HEK293 (cell line): ENCODE measurements around the gene TBC1D24.

ENCODE experiments used
- CTCF ChIA-PET: fragments of 350-600 bp; formaldehyde crosslinking; extraction: SDS; loops from one replicate; lab custom pipeline; 2021; ENCODE audit warnings: antibody characterized with exemption; lab: Yijun Ruan, JAX
- POLR2A ChIA-PET: fragments of 300-600 bp; formaldehyde crosslinking; extraction: SDS; loops from one replicate; lab custom pipeline; 2020; ENCODE audit warnings: antibody characterized with exemption, inconsistent platforms; lab: Yijun Ruan, JAX
- H3K27ac ChIP-seq: fragments of 200-500 bp; sonication (Bioruptor generic); 2 replicates; pipeline ENCODE4 v1.5.1; 2014; ENCODE audit warnings: low read depth, low read length, control low read depth, inconsistent platforms; ENCODE audit errors: extremely low read depth
- H3K36me3 ChIP-seq, 2 experiments: fragments of 200-500 bp in 1 of 2; sonication (Bioruptor generic) in 1 of 2; 1 replicate in 1 of 2; 2 replicates in 1 of 2; pipeline ENCODE4 v1.5.1; 2014 to 2017; ENCODE audit warnings: inconsistent platforms in 2 of 2, low read length in 2 of 2; ENCODE audit not compliant: control insufficient read depth in 2 of 2, insufficient read depth in 1 of 2
- H3K4me1 ChIP-seq: fragments of 200-500 bp; sonication (Bioruptor generic); 2 replicates; pipeline ENCODE4 v1.5.1; 2014; ENCODE audit warnings: mild to moderate bottlenecking, low read length, inconsistent platforms; ENCODE audit not compliant: control insufficient read depth, insufficient read depth
- H3K4me3 ChIP-seq: 2 replicates; pipeline ENCODE4 v1.5.1; 2011; ENCODE audit warnings: low read depth, mild to moderate bottlenecking, control low read depth, low read length, moderate library complexity
- H3K9me3 ChIP-seq: fragments of 200-500 bp; sonication (Bioruptor generic); 2 replicates; pipeline ENCODE4 v1.5.1; 2014; ENCODE audit warnings: low read depth, low read length, inconsistent platforms; ENCODE audit not compliant: control insufficient read depth, insufficient read depth
- GLIS1 ChIP-seq: fragments of 450-650 bp; formaldehyde crosslinking; IDR thresholded peaks from 2 replicates; pipeline ENCODE4 v1.5.1; 2016; ENCODE audit warnings: missing biosample characterization, missing genetic modification characterization
- IKZF3 ChIP-seq: fragments of 450-650 bp; IDR thresholded peaks from 2 replicates; pipeline ENCODE4 v1.5.0; 2018; ENCODE audit warnings: missing biosample characterization, mild to moderate bottlenecking, missing genetic modification characterization, moderate library complexity
- KLF10 ChIP-seq: fragments of 450-650 bp; IDR thresholded peaks from 2 replicates; pipeline ENCODE4 v1.5.1; 2018; ENCODE audit warnings: missing biosample characterization, mild to moderate bottlenecking, missing genetic modification characterization
- MZF1 ChIP-seq: fragments of 450-650 bp; formaldehyde crosslinking; IDR thresholded peaks from 2 replicates; pipeline ENCODE4 v1.5.1; 2017; ENCODE audit warnings: missing biosample characterization, missing genetic modification characterization, borderline replicate concordance
- PRDM2 ChIP-seq: fragments of 450-650 bp; formaldehyde crosslinking; IDR thresholded peaks from 2 replicates; pipeline ENCODE4 v1.5.1; 2016; ENCODE audit warnings: missing biosample characterization, missing genetic modification characterization, borderline replicate concordance
- ZBTB1 ChIP-seq: fragments of 450-650 bp; formaldehyde crosslinking; IDR thresholded peaks from 2 replicates; pipeline ENCODE4 v1.5.1; 2016; ENCODE audit warnings: missing biosample characterization, missing genetic modification characterization
- ZBTB17 ChIP-seq: fragments of 450-650 bp; formaldehyde crosslinking; IDR thresholded peaks from 2 replicates; pipeline ENCODE4 v1.5.1; 2016; ENCODE audit warnings: missing biosample characterization, missing genetic modification characterization
- ZBTB26 ChIP-seq: fragments of 450-650 bp; formaldehyde crosslinking; optimal IDR thresholded peaks from 2 replicates; pipeline ENCODE3; 2016; ENCODE audit warnings: missing biosample characterization, mild to moderate bottlenecking, missing genetic modification characterization
- ZBTB49 ChIP-seq: fragments of 450-650 bp; formaldehyde crosslinking; IDR thresholded peaks from 2 replicates; pipeline ENCODE4 v1.5.1; 2016; ENCODE audit warnings: missing biosample characterization, missing genetic modification characterization, low read depth
- ZNF214 ChIP-seq: fragments of 450-650 bp; formaldehyde crosslinking; IDR thresholded peaks from 2 replicates; pipeline ENCODE4 v1.5.1; 2017; ENCODE audit warnings: missing biosample characterization, mild to moderate bottlenecking, missing genetic modification characterization, borderline replicate concordance
- ZNF549 ChIP-seq: fragments of 450-650 bp; IDR thresholded peaks from 2 replicates; pipeline ENCODE4 v1.5.1; 2018; ENCODE audit warnings: missing biosample characterization, missing genetic modification characterization, mild to moderate bottlenecking, inconsistent platforms, moderate library complexity
- ZNF585B ChIP-seq: fragments of 450-650 bp; formaldehyde crosslinking; IDR thresholded peaks from 2 replicates; pipeline ENCODE4 v1.5.1; 2016; ENCODE audit warnings: missing biosample characterization, missing genetic modification characterization
- ZNF654 ChIP-seq: fragments of 450-650 bp; formaldehyde crosslinking; IDR thresholded peaks from 2 replicates; pipeline ENCODE4 v1.5.1; 2016; ENCODE audit warnings: low read depth, missing biosample characterization, missing genetic modification characterization
- ZNF677 ChIP-seq: fragments of 450-650 bp; IDR thresholded peaks from 2 replicates; pipeline ENCODE4 v1.5.0; 2018; ENCODE audit warnings: missing biosample characterization, mild to moderate bottlenecking, missing genetic modification characterization, moderate library complexity
- ZNF692 ChIP-seq: fragments of 450-650 bp; formaldehyde crosslinking; IDR thresholded peaks from 2 replicates; pipeline ENCODE4 v1.5.1; 2016; ENCODE audit warnings: missing biosample characterization, missing genetic modification characterization
- ZSCAN4 ChIP-seq: fragments of 450-650 bp; formaldehyde crosslinking; IDR thresholded peaks from 2 replicates; pipeline ENCODE4 v1.5.1; 2017; ENCODE audit warnings: missing biosample characterization, missing genetic modification characterization

TBC1D24 gene

GRCh38 chr16:2535625-2536013, 60.7 kb downstream of the TBC1D24 start:
- POLR2A ChIA-PET, result no interaction called here
- no peak for TF ChIP-seq MZF1 (tag by site-specific recombination)
- TF ChIP-seq ZNF677 (tag by site-specific recombination), result no peak
- no peak for TF ChIP-seq ZNF692 (tag by site-specific recombination)
- TF ChIP-seq IKZF3 (tag by site-specific recombination), result no peak
- TF ChIP-seq ZBTB49 (tag by site-specific recombination), result no peak
- TF ChIP-seq ZBTB26 (tag by site-specific recombination), result no peak
- no peak for TF ChIP-seq KLF10
- no peak for TF ChIP-seq ZBTB17 (tag by site-specific recombination)
- TF ChIP-seq GLIS1, result no peak
- no peak for TF ChIP-seq ZNF214 (tag by site-specific recombination)
- no peak for TF ChIP-seq ZBTB1 (tag by site-specific recombination)
- TF ChIP-seq ZNF585B (tag by site-specific recombination), result no peak
- TF ChIP-seq ZNF654, result no peak
- TF ChIP-seq ZNF549 (tag by site-specific recombination), result no peak
- TF ChIP-seq ZSCAN4 (tag by site-specific recombination), result no peak
- no peak for TF ChIP-seq PRDM2
- TF ChIP-seq, all 188 proteins: peak for 0
- H3K36me3 ChIP-seq, result peaks cover 0 to 10% of the 10 kb centered on the region in 2 experiments; a peak in 1 of 3 replicates
- H3K4me1 ChIP-seq, result peaks cover 3% of the 10 kb centered on the region; the same call in 1 of the 2 replicates
- CTCF ChIA-PET, result no interaction called here
- H3K27ac ChIP-seq, result no peak overlapping the region
- H3K9me3 ChIP-seq, result no peaks in the 10 kb centered on the region
- no peak overlapping the region for H3K4me3 ChIP-seq
